ENCODE measurements around the gene C1orf50. TPM values are rescaled to one million over a fixed set of nuclear protein-coding genes. Genes with fewer than 3 reads are reported as not detected.

The C1orf50 gene
- total RNA-seq, 5 donors from 2014 or later (not counting 1 experiment from before 2014, with no cell fraction given) = 12.4 to 15.3 (median 13.9) TPM

DNA sequence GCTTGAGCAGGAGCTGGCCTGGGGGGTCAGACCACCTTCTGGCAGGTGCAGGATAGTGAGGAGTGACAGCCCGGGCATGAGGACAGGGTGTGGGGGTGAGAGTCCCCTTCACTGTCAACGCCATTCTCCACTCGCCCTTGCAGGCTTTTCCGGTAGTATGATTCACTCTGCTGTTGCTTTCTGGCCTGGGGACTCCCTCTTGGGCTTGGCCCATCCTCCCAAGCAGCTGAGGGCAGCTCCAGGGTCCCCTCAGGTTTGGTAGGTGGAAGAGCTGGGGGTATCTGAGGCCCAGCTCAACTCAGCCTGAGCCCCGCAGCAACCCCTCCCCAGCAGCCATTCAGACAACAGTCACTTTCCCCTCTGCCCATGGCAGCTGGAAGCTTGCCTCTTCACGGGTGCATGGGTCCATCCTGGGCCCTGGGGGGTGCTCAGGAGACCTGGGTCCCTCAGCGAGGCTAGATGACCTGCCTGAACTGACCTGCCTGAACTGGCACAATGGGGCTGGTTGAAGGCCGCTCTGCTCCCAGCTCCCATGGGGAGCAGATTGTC is 28.3 kb upstream of the C1orf50 start:
- H3K36me3 Mint-ChIP-seq = no peaks in the 10 kb centered on the region
- no peaks in the 10 kb centered on the region for H3K9me3 Mint-ChIP-seq
- H3K27me3 Mint-ChIP-seq = peaks cover 0 to 2% of the 10 kb centered on the region in 2 donors
- WGBS (ENCODE audit: insufficient coverage) = 81% methylated on average over 7 of the region's 8 CpGs
- ChIA-PET POLR2A (interaction anchor here in 1 of 2 donors (0.6 kb wide), 1 partner anchor 197 kb away, joined by 3 read pairs; no protein-coding TSS in a partner anchor), CTCF (no interaction called here)
- no peak overlapping the region for H3K27ac Mint-ChIP-seq
- Histone ChIP-seq H3K9me3 (no peaks in the 10 kb centered on the region), H3K4me3 (ENCODE audit: control insufficient read depth in 1 of 2, extremely low read depth in 1 of 2, low read length in 1 of 2) (no peak overlapping the region), H3K4me1 (ENCODE audit: control insufficient read depth in 1 of 2, extremely low read depth in 1 of 2, insufficient read depth in 2 of 2, low read length in 2 of 2) (peaks cover 0 to 7% of the 10 kb centered on the region in 2 experiments), H3K36me3 (ENCODE audit: control insufficient read depth in 2 of 2, extremely low read depth in 1 of 2, insufficient read depth in 1 of 2, low read length in 1 of 2) (no peaks in the 10 kb centered on the region), H3K27me3 (replicated peaks in 1 of 2; ENCODE audit: control insufficient read depth in 2 of 2, extremely low read depth in 1 of 2, insufficient read depth in 2 of 2, low read length in 1 of 2) (peaks cover 0 to 9% of the 10 kb centered on the region in 2 experiments), H3K27ac (ENCODE audit: low read length) (no peak overlapping the region)
- DNase-seq (no peak), ATAC-seq (replicated peaks in 1 of 4) (no peak)
- no peak overlapping the region for H3K4me3 Mint-ChIP-seq
- peaks cover 8 to 11% (median 9%) of the 10 kb centered on the region in 3 donors for H3K4me1 Mint-ChIP-seq

- Histone ChIP-seq H3K9me3 (no peaks in the 10 kb centered on the region), H3K4me3 (ENCODE audit: control insufficient read depth in 1 of 2, extremely low read depth in 1 of 2, low read length in 1 of 2) (no peak within 1 kb of the TSS), H3K27me3 (replicated peaks in 1 of 2; ENCODE audit: control insufficient read depth in 2 of 2, extremely low read depth in 1 of 2, insufficient read depth in 2 of 2, low read length in 1 of 2) (peaks cover 0 to 2% of the 10 kb centered on the region in 2 experiments), H3K36me3 (ENCODE audit: control insufficient read depth in 2 of 2, extremely low read depth in 1 of 2, insufficient read depth in 1 of 2, low read length in 1 of 2) (no peaks in the 10 kb centered on the region), H3K4me1 (ENCODE audit: control insufficient read depth in 1 of 2, extremely low read depth in 1 of 2, insufficient read depth in 2 of 2, low read length in 2 of 2) (peaks cover 0 to 7% of the 10 kb centered on the region in 2 experiments), H3K27ac (ENCODE audit: low read length) (no peak within 1 kb of the TSS)
- ChIA-PET CTCF (no interaction called here), POLR2A (no interaction called here)
- Mint-ChIP-seq H3K4me1 (peaks cover 8 to 11% (median 9%) of the 10 kb centered on the region in 3 donors), H3K36me3 (no peaks in the 10 kb centered on the region), H3K27ac (no peak within 1 kb of the TSS), H3K4me3 (no peak within 1 kb of the TSS), H3K9me3 (no peaks in the 10 kb centered on the region), H3K27me3 (no peaks in the 10 kb centered on the region)
- no peak for DNase-seq
- no peak for ATAC-seq (replicated peaks in 1 of 4)
- WGBS (ENCODE audit: insufficient coverage) = 90% methylated on average over 19 of the region's 27 CpGs
These were observed 27.0 kb upstream of the C1orf50 start, which contains the start of gene CLDN19 for GRCh38 chr1:42739753-42740700. Gene CLDN19, minus strand, starts transcription at chr1:42740236. Its CDS starts 173 bp downstream, at chr1:42740063.

GRCh38 chr1:42740851-42741580 is 26.0 kb upstream of the C1orf50 start:
- Histone ChIP-seq H3K9me3 (no peaks in the 10 kb centered on the region), H3K27ac (ENCODE audit: low read length) (no peak overlapping the region), H3K36me3 (ENCODE audit: control insufficient read depth in 2 of 2, extremely low read depth in 1 of 2, insufficient read depth in 1 of 2, low read length in 1 of 2) (peaks cover 0 to 5% of the 10 kb centered on the region in 2 donors), H3K4me3 (ENCODE audit: control insufficient read depth in 1 of 2, extremely low read depth in 1 of 2, low read length in 1 of 2) (no peak overlapping the region), H3K4me1 (ENCODE audit: control insufficient read depth in 1 of 2, extremely low read depth in 1 of 2, insufficient read depth in 2 of 2, low read length in 2 of 2) (peaks cover 0 to 7% of the 10 kb centered on the region in 2 experiments), H3K27me3 (replicated peaks in 1 of 2; ENCODE audit: control insufficient read depth in 2 of 2, extremely low read depth in 1 of 2, insufficient read depth in 2 of 2, low read length in 1 of 2) (no peaks in the 10 kb centered on the region)
- ATAC-seq (replicated peaks in 1 of 4) = no peak
- H3K27me3 Mint-ChIP-seq = no peaks in the 10 kb centered on the region
- DNase-seq = no peak
- ChIA-PET POLR2A (no interaction called here), CTCF (no interaction called here)
- WGBS (ENCODE audit: insufficient coverage) = 94% methylated on average over 5 of the region's 19 CpGs
- no peaks in the 10 kb centered on the region for H3K9me3 Mint-ChIP-seq
- H3K27ac Mint-ChIP-seq = no peak overlapping the region
- H3K4me3 Mint-ChIP-seq = no peak overlapping the region
- peaks cover 8 to 11% (median 9%) of the 10 kb centered on the region in 3 donors for H3K4me1 Mint-ChIP-seq
- H3K36me3 Mint-ChIP-seq = no peaks in the 10 kb centered on the region

DNA sequence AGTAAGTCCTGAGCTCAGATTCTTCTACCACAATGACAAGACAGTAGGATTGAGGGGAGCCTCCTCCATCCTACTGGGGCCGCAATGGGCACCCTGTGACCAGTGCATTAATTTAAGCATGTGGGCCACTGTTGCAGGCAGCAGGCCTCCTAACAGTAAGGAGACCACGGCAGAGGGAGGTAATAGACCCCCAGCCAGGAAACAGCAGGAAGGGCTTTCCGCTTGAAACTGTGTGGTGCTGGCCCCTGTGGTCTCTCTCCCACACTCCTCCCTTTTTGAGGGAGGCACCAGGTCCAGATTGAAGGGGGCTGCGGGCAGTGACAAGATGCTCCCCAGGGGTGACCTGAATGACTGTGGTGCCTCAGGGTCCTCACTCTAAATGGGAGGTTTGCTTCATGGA is 25.3 kb upstream of the C1orf50 start:
- peaks cover 0 to 12% of the 10 kb centered on the region in 2 donors for H3K36me3 ChIP-seq (ENCODE audit: control insufficient read depth in 2 of 2, extremely low read depth in 1 of 2, insufficient read depth in 1 of 2, low read length in 1 of 2)
- no peaks in the 10 kb centered on the region for H3K27me3 ChIP-seq (replicated peaks in 1 of 2; ENCODE audit: control insufficient read depth in 2 of 2, extremely low read depth in 1 of 2, insufficient read depth in 2 of 2, low read length in 1 of 2)
- ChIA-PET CTCF (no interaction called here), POLR2A (no interaction called here)
- Mint-ChIP-seq H3K27me3 (no peaks in the 10 kb centered on the region), H3K36me3 (no peaks in the 10 kb centered on the region), H3K27ac (no peak overlapping the region), H3K9me3 (no peaks in the 10 kb centered on the region), H3K4me1 (peaks cover 7 to 8% (median 7%) of the 10 kb centered on the region in 3 donors), H3K4me3 (no peak overlapping the region)
- no peaks in the 10 kb centered on the region for H3K9me3 ChIP-seq
- ATAC-seq (replicated peaks in 1 of 4) = no peak
- no peak for DNase-seq
- no peak overlapping the region for H3K4me3 ChIP-seq (ENCODE audit: control insufficient read depth in 1 of 2, extremely low read depth in 1 of 2, low read length in 1 of 2)
- no peak overlapping the region for H3K27ac ChIP-seq (ENCODE audit: low read length)
- H3K4me1 ChIP-seq (ENCODE audit: control insufficient read depth in 1 of 2, extremely low read depth in 1 of 2, insufficient read depth in 2 of 2, low read length in 2 of 2) = peaks cover 0 to 7% of the 10 kb centered on the region in 2 experiments
- 83% methylated on average over 1 of the region's 4 CpGs for WGBS (ENCODE audit: insufficient coverage)

- H3K4me1 Mint-ChIP-seq = peaks cover 3% of the 10 kb centered on the region in 3 donors
- Histone ChIP-seq H3K27me3 (replicated peaks in 1 of 2; ENCODE audit: control insufficient read depth in 2 of 2, extremely low read depth in 1 of 2, insufficient read depth in 2 of 2, low read length in 1 of 2) (no peaks in the 10 kb centered on the region), H3K9me3 (no peaks in the 10 kb centered on the region), H3K4me3 (ENCODE audit: control insufficient read depth in 1 of 2, extremely low read depth in 1 of 2, low read length in 1 of 2) (no peak overlapping the region), H3K4me1 (ENCODE audit: control insufficient read depth in 1 of 2, extremely low read depth in 1 of 2, insufficient read depth in 2 of 2, low read length in 2 of 2) (peaks cover 0 to 5% of the 10 kb centered on the region in 2 experiments), H3K27ac (ENCODE audit: low read length) (no peak overlapping the region), H3K36me3 (ENCODE audit: control insufficient read depth in 2 of 2, extremely low read depth in 1 of 2, insufficient read depth in 1 of 2, low read length in 1 of 2) (peaks cover 0 to 16% of the 10 kb centered on the region in 2 donors)
- ATAC-seq (replicated peaks in 1 of 4) (no peak), DNase-seq (no peak)
- H3K36me3 Mint-ChIP-seq = no peaks in the 10 kb centered on the region
- CTCF ChIA-PET = no interaction called here
- H3K27ac Mint-ChIP-seq = no peak overlapping the region
- H3K4me3 Mint-ChIP-seq = no peak overlapping the region
- no peaks in the 10 kb centered on the region for H3K27me3 Mint-ChIP-seq
- POLR2A ChIA-PET = no interaction called here
- H3K9me3 Mint-ChIP-seq = no peaks in the 10 kb centered on the region
- WGBS (ENCODE audit: insufficient coverage) = 98% methylated on average over 6 of the region's 8 CpGs
These were observed 24.9 kb upstream of the C1orf50 start for GRCh38 chr1:42742141-42742540.

DNA sequence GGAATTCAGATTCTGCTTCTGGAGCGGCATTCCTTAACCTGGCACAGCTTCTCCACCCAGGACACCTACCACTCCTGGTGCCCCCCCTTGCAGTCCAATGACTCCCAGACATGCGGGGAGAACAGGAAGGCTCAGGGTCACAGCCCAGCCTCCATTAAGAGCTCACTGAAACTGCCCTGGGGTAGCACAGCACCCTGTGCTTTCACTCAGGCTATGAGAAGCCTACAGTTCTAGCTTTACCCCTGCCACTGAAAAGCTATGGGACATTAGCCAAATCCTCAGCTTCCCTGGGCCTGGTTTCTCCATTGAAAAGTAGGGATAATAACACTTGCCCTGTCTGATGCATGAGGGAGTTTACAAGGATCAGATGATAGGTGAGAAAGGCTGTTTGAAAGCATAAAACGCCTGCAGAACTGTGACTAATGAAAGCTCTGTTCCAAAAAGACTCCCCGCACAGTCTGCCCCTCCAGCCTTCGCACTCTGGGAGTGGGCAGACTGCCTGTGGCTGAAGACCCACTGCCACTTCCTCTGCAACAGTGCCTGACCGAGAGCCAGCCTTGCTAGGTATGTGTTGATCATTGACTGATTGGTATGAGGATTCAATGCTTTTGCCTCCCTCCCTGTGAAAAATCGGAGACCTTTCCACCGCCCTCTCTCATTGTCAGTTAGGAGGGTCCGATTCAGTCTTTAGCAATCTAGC is 24.3 kb upstream of the C1orf50 start:
- Mint-ChIP-seq H3K4me3 (no peak overlapping the region), H3K27me3 (no peaks in the 10 kb centered on the region), H3K36me3 (peaks cover under 1% of the 10 kb centered on the region), H3K4me1 (no peaks in the 10 kb centered on the region), H3K9me3 (no peaks in the 10 kb centered on the region), H3K27ac (no peak overlapping the region)
- 84% methylated on average over 5 of the region's 9 CpGs for WGBS (ENCODE audit: insufficient coverage)
- ChIA-PET POLR2A (no interaction called here), CTCF (interaction anchor here in 1 of 2 donors (0.7 kb wide), 1 partner anchor 430 kb away, joined by 3 read pairs; no protein-coding TSS in a partner anchor)
- H3K4me3 ChIP-seq (ENCODE audit: control insufficient read depth in 1 of 2, extremely low read depth in 1 of 2, low read length in 1 of 2) = no peak overlapping the region
- no peak for DNase-seq
- H3K27ac ChIP-seq (ENCODE audit: low read length) = no peak overlapping the region
- no peak for ATAC-seq (replicated peaks in 1 of 4)
- peaks cover 0 to 2% of the 10 kb centered on the region in 2 experiments for H3K4me1 ChIP-seq (ENCODE audit: control insufficient read depth in 1 of 2, extremely low read depth in 1 of 2, insufficient read depth in 2 of 2, low read length in 2 of 2)
- peaks cover 0 to 23% of the 10 kb centered on the region in 2 donors for H3K36me3 ChIP-seq (ENCODE audit: control insufficient read depth in 2 of 2, extremely low read depth in 1 of 2, insufficient read depth in 1 of 2, low read length in 1 of 2)
- no peaks in the 10 kb centered on the region for H3K27me3 ChIP-seq (replicated peaks in 1 of 2; ENCODE audit: control insufficient read depth in 2 of 2, extremely low read depth in 1 of 2, insufficient read depth in 2 of 2, low read length in 1 of 2)
- no peaks in the 10 kb centered on the region for H3K9me3 ChIP-seq
